WI38 (cell line): ENCODE results near the gene AHI1.

Source experiments
- H3K4me3 ChIP-seq: 2 replicates; pipeline ENCODE4 v1.5.1; 2011; ENCODE audit warnings: low read depth, mild to moderate bottlenecking, control low read depth, low read length
- TF ChIP-seq, protein P1 (sequence below): IDR thresholded peaks from 2 replicates; pipeline ENCODE4 v1.5.1; 2012; ENCODE audit warnings: low read depth, mild to moderate bottlenecking, control low read depth, low read length

AHI1 gene

DNA sequence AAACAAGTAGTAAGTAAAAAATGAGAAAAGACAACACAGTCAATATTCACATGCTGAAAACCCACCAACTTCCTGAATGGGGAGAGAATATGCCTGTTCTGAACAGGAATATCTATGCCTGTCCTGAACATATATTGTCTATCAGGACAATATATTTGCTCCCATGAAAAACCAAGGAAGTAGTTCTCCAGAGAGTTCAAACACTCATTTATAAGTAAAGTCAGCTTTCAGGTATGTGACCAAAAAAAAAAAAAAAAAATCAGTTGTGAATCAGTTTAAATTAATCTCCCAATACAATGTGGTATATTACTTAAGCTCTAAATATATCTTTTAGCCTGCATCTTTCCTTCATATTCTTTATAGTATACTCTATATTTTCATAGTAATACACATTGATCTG, 197.0 kb downstream of the AHI1 start:
- TF ChIP-seq, protein P1, sequence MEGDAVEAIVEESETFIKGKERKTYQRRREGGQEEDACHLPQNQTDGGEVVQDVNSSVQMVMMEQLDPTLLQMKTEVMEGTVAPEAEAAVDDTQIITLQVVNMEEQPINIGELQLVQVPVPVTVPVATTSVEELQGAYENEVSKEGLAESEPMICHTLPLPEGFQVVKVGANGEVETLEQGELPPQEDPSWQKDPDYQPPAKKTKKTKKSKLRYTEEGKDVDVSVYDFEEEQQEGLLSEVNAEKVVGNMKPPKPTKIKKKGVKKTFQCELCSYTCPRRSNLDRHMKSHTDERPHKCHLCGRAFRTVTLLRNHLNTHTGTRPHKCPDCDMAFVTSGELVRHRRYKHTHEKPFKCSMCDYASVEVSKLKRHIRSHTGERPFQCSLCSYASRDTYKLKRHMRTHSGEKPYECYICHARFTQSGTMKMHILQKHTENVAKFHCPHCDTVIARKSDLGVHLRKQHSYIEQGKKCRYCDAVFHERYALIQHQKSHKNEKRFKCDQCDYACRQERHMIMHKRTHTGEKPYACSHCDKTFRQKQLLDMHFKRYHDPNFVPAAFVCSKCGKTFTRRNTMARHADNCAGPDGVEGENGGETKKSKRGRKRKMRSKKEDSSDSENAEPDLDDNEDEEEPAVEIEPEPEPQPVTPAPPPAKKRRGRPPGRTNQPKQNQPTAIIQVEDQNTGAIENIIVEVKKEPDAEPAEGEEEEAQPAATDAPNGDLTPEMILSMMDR: no peak
- no peak overlapping the region for H3K4me3 ChIP-seq

DNA sequence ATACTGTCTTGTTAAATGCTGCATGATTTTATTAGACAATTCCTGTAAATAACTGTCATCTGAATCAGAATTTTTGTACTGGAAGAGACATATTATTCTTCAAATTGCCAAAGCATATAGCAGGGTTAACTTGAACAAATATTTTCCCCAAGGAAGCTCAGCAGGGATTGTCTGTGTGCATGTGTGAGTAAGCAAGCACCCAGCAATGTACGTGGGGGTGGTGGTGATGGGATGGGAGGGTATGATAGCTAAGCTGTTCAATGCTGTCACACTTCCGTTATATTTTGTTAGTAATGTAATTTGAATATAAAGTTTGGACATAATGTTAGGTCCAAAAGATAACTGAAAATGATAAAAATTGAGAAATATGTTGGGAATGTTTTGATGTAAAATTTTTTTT, 198.3 kb downstream of the AHI1 start:
- TF ChIP-seq, protein P1: no peak
- H3K4me3 ChIP-seq: no peak overlapping the region

DNA sequence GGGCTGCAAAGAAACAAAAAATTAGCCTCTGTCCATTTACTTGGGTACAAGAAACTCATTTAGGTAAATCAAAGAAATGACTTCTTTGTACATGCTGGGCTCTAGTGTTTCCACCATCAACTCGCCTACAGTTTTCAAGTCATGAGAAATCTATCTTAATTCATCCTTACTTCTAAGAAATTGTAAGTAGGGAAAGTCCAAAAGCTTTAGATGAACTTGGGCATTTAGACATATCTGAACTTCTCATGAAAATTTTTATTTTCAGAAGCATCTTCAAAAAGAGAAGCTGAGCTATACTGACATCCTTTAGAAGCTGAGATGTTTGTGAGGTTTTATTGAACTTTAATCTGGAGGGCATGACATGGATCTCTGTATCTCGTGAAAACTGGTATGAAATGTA, 199.1 kb downstream of the AHI1 start:
- TF ChIP-seq, protein P1: no peak

GRCh38 chr6:135296715-135297114, 200.8 kb downstream of the AHI1 start:
- TF ChIP-seq, protein P1: no peak
- H3K4me3 ChIP-seq: no peak overlapping the region

More for the DNA sequence above, 199.1 kb downstream of the AHI1 start:
- H3K4me3 ChIP-seq: no peak overlapping the region

DNA sequence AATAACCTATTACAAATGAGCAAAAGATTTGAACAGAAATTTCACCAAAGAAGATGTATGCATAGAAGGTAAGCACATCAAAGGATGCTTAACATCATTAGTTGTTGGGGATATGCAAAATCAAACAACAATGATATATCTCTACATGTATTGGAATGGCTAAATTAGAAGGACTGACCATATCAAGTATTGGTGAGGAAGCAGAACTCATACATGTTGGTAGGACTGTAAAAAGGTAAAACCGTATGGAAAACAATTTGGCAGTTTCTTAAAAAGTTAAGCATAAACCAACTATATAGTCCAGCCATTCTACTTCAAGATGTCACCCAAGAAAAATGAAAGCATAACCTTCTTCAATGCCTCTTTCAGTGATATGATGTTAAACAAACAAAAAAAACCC, 202.5 kb downstream of the AHI1 start:
- TF ChIP-seq, protein P1: no peak
- no peak overlapping the region for H3K4me3 ChIP-seq

- TF ChIP-seq, protein P1: no peak
These were observed 206.1 kb downstream of the AHI1 start for GRCh38 chr6:135291288-135292076.

DNA sequence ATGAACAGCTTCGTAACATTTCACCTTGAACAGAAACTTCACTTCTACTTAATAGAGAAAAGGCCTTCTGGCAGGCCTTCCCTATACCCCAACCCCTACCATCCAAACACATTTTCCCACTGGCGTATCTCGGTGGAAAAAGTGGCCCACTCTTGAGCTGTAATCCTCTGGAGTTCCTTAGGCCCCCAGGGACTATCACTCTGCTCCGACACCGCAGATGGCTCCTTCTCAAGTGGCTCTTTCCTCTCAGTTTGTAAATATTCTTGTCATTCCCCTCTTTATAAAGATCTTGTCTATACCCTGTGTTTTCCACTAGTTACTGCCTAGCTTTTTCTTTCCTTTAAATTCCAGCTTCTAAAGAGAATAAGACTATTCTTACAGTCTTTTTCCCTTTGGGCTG, 207.7 kb downstream of the AHI1 start:
- TF ChIP-seq, protein P1: no peak
- H3K4me3 ChIP-seq: no peak overlapping the region

More at GRCh38 chr6:135291288-135292076, 206.1 kb downstream of the AHI1 start:
- H3K4me3 ChIP-seq: no peak overlapping the region
